ENCODE results near the gene EPHX1. TPM values are rescaled to one million over a fixed set of nuclear protein-coding genes. Genes with fewer than 3 reads are reported as not detected.

EPHX1 gene
- total and polyA plus RNA-seq, 12 donors: 251 to 3,548 (median 1,658) TPM

DNA sequence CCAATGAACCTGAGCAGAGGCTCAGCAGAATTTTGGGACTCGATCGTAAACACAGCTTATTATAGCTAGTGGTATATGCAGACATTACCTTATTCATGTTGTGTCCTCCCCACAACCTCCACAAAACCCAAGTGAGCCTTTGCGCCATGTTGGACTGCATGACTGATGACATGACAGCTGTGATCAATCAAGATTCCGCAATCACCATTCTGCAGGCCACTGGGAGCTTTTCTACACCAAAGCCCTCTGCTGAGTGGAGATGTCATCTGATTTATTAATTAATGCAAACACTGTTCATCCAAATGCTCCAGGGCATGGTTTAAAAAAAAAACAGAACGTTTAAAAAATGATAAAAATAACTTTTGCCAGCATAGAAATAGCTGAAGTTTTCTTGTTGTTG lies 40.2 kb upstream of the EPHX1 start:
- no peak overlapping the region for H3K4me3 ChIP-seq
- peak in 1 of 7 donors; percentile 44 for DNase-seq
- 81 to 90% (median 88%) methylated on average over 5 of the region's 5 CpGs for WGBS, 4 donors
- no peaks in the 10 kb centered on the region for H3K36me3 ChIP-seq (replicated peaks in 1 of 2)
- H3K27ac ChIP-seq: peak overlapping the region in 1 of 5 donors; percentile 97
- H3K27me3 ChIP-seq: no peaks in the 10 kb centered on the region
- H3K9me3 ChIP-seq (replicated peaks in 1 of 3): no peaks in the 10 kb centered on the region
- TF ChIP-seq, protein P1, sequence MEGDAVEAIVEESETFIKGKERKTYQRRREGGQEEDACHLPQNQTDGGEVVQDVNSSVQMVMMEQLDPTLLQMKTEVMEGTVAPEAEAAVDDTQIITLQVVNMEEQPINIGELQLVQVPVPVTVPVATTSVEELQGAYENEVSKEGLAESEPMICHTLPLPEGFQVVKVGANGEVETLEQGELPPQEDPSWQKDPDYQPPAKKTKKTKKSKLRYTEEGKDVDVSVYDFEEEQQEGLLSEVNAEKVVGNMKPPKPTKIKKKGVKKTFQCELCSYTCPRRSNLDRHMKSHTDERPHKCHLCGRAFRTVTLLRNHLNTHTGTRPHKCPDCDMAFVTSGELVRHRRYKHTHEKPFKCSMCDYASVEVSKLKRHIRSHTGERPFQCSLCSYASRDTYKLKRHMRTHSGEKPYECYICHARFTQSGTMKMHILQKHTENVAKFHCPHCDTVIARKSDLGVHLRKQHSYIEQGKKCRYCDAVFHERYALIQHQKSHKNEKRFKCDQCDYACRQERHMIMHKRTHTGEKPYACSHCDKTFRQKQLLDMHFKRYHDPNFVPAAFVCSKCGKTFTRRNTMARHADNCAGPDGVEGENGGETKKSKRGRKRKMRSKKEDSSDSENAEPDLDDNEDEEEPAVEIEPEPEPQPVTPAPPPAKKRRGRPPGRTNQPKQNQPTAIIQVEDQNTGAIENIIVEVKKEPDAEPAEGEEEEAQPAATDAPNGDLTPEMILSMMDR (IDR thresholded peaks at IDR 0.05): no peak
- no peak for TF ChIP-seq POLR2A (IDR thresholded peaks at IDR 0.05)
- H3K4me1 ChIP-seq (replicated peaks in 1 of 2): peaks cover 18 to 60% of the 10 kb centered on the region in 2 donors
- intact Hi-C loops (cut with DNase I): loop anchor here (5.0 to 10.0 kb wide), 8 partner anchors 75 to 292 kb away; partner anchors contain the start of gene ENAH (in 2 of the 2)

DNA sequence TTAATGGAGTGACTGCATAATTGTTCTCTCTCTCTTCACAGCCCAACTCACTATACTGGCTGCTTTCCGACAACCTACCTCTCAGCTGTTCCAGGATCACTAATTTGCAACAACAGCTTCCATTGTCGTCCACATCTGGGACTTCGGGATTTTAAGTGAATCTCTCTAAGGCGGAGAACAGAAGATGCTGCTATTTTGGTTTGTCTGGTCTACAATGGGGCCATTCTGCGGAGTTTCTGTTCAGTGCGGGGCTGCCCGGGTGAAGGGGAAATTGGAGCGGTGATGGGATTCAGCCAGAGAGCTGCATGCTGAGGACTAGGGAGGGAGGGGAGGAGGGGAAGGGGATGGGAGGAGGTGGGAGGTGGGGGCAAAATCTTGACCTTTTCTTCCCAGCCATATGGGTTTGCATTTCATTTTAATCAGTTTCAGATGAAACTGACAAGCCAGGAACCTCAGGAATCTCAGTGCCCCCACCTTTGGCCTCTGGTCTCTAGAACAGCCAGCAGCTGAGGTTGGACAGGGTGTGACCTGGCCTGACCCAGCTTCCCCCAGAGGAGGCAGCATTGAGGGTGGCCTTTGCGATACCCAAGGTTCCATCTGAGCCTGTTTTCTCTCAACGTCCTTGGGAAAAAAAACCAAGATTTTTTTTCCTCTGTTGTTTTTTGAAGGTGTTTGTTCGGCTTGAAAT lies 39.2 kb upstream of the EPHX1 start:
- H3K4me3 ChIP-seq: no peak overlapping the region
- H3K27me3 ChIP-seq: no peaks in the 10 kb centered on the region
- H3K9me3 ChIP-seq (replicated peaks in 1 of 3): no peaks in the 10 kb centered on the region
- no peaks in the 10 kb centered on the region for H3K36me3 ChIP-seq (replicated peaks in 1 of 2)
- peak overlapping the region in 2 of 5 donors; percentile 4 to 23 for H3K27ac ChIP-seq
- intact Hi-C loops (cut with DNase I): loop anchor here (5.0 to 10.0 kb wide), 7 partner anchors 74 to 293 kb away; partner anchors contain the start of gene ENAH (in 1 of the 2)
- H3K4me1 ChIP-seq (replicated peaks in 1 of 2): peaks cover 18 to 57% of the 10 kb centered on the region in 2 donors
- WGBS, 4 donors: 58 to 68% (median 61%) methylated on average over 10 to 11 of the region's 11 CpGs
- DNase-seq: peak in 1 of 7 donors; percentile 52
- TF ChIP-seq, protein P1 (IDR thresholded peaks at IDR 0.05): no peak
- no peak for TF ChIP-seq POLR2A (IDR thresholded peaks at IDR 0.05)

DNA sequence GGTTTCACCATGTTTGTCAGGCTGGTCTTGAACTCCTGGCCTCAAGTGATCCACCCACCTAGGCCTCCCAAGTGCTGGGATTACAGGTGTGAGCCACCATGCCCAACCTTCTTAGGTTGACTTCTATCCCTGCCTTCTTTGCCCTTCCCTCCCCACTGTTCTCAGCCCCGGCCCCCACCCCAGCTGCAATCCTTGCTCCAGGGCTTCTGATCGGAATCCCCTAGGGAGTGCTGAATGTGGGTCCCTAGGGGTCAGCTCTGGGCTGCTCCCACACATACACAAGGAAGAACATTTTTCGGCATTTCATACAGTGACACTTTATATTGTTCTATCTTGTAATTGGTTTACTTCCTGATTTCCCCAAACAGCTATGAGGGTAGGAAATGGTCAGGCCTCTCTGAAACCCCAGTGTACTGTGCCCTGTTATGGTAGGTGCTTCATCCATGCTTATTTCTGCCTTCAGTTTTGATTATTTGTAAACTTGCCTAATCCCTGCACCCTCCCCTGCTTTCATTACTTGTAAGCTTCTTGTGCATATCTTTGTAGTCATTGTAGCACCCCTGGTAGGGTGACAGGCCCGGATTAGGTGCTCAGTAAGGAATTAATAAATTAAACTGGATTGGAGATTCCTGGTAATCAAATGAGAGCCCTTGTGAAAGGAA lies 38.1 kb upstream of the EPHX1 start:
- TF ChIP-seq POLR2A (IDR thresholded peaks at IDR 0.05): no peak
- TF ChIP-seq, protein P1 (IDR thresholded peaks at IDR 0.05): no peak
- DNase-seq: no peak
- WGBS, 4 donors: 47 to 90% (median 64%) methylated on average over 4 of the region's 4 CpGs
- H3K27ac ChIP-seq: peak overlapping the region in 4 of 5 donors; percentile 14 to 65 (median 42)
- no peak overlapping the region for H3K4me3 ChIP-seq
- no peaks in the 10 kb centered on the region for H3K36me3 ChIP-seq (replicated peaks in 1 of 2)
- no peaks in the 10 kb centered on the region for H3K9me3 ChIP-seq (replicated peaks in 1 of 3)
- peaks cover 13 to 54% of the 10 kb centered on the region in 2 donors for H3K4me1 ChIP-seq (replicated peaks in 1 of 2)
- no peaks in the 10 kb centered on the region for H3K27me3 ChIP-seq
- intact Hi-C loops (cut with DNase I): loop anchor here (5.0 to 10.0 kb wide), 7 partner anchors 73 to 294 kb away; partner anchors contain the start of gene ENAH (in 1 of the 2)

DNA sequence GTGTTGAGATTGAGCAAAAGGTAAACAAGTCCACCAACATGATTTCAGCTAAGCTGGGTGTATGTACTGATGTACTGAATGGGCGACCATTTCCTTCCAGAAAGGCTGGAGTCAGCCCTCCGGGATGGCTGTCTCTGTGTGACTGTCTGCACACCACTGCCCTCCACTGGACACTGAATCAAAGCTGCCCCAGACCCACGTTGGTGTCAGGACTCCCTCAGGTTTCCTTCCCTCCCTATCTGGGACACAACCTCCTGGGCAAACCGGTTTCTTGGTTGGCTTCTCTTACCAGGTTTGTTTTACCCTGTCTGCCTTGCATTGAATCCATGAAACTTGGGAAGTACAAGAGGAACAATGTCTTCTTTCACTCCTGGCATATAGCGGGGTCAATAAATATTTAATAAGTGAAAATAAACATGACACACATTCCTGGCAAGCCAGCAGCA lies 37.6 kb upstream of the EPHX1 start:
- Histone ChIP-seq H3K9me3 (replicated peaks in 1 of 3) (no peaks in the 10 kb centered on the region), H3K4me1 (replicated peaks in 1 of 2) (peaks cover 9 to 54% of the 10 kb centered on the region in 2 donors), H3K4me3 (no peak overlapping the region), H3K36me3 (replicated peaks in 1 of 2) (no peaks in the 10 kb centered on the region), H3K27me3 (no peaks in the 10 kb centered on the region), H3K27ac (peak overlapping the region in 3 of 5 donors; percentile 43 to 65 (median 57))
- WGBS, 4 donors: 18 to 20% (median 19%) methylated on average over 5 of the region's 5 CpGs
- intact Hi-C loops (cut with DNase I): loop anchor here (5.0 to 10.0 kb wide), 7 partner anchors 72 to 295 kb away; partner anchors contain the start of gene ENAH (in 1 of the 2)
- DNase-seq: peak; percentile 85 to 94 (median 90)
- TF ChIP-seq, protein P1 (IDR thresholded peaks at IDR 0.05): peak; percentile 58 to 96 (median 90)
- TF ChIP-seq POLR2A (IDR thresholded peaks at IDR 0.05): no peak

All from adrenal gland (tissue), 12 donors.